PC-9 (cell line): Measurements from ENCODE around the gene PTX3. TPM values are rescaled to one million over a fixed set of nuclear protein-coding genes. Genes with fewer than 3 reads are reported as not detected.

Experiments
- BruUV-seq: library from RNA; stranded (reverse); fragments of 400-500 nt; replicated peaks from 2 replicates; lab custom pipeline; 2021; lab: Mats Ljungman, UMichigan
- CTCF ChIA-PET: fragments of 300-600 bp; sonication (Branson Sonifier 250); formaldehyde crosslinking; loops from one replicate; lab custom pipeline; 2022; ENCODE audit warnings: antibody characterized with exemption; lab: Charles Lee
- POLR2A ChIA-PET: fragments of 300-600 bp; sonication (Branson Sonifier 250); formaldehyde crosslinking; loops from one replicate; lab custom pipeline; 2022; ENCODE audit warnings: antibody characterized with exemption; ENCODE audit not compliant: unreplicated experiment; lab: Charles Lee
- DNase-seq, 2 experiments: peaks; one replicate each; pipeline versions ENCODE4 v3.0.0 to v3.0.0-alpha.2; 2015 to 2022; ENCODE audit warnings: mixed read lengths in 1 of 2
- H2AFZ ChIP-seq: fragments of 200-600 bp; sonication (generic); 2 replicates; pipeline ENCODE4 v1.8.1; 2017; ENCODE audit warnings: antibody characterized with exemption
- H3F3A ChIP-seq: fragments of 200-600 bp; sonication (generic); 2 replicates; pipeline ENCODE4 v1.8.1; 2017; ENCODE audit warnings: antibody characterized with exemption, mild to moderate bottlenecking, low read depth; ENCODE audit not compliant: insufficient read depth
- H3K27ac ChIP-seq: fragments of 200-600 bp; sonication (generic); 2 replicates; pipeline ENCODE4 v1.6.1; 2016; ENCODE audit warnings: mixed run types
- H3K27me3 ChIP-seq: fragments of 200-600 bp; sonication (generic); 2 replicates; pipeline ENCODE4 v1.6.1; 2016; ENCODE audit warnings: low read depth, mixed run types; ENCODE audit not compliant: insufficient read depth
- H3K36me3 ChIP-seq: fragments of 200-600 bp; sonication (generic); 2 replicates; pipeline ENCODE4 v1.6.1; 2016; ENCODE audit warnings: low read depth, mixed run types
- H3K4me1 ChIP-seq: fragments of 200-600 bp; sonication (generic); replicated peaks from 2 replicates; pipeline ENCODE4 v1.6.1; 2016; ENCODE audit warnings: mixed run types; ENCODE audit not compliant: insufficient read depth
- H3K4me2 ChIP-seq: fragments of 200-600 bp; sonication (generic); 2 replicates; pipeline ENCODE4 v1.6.1; 2017; ENCODE audit warnings: mixed run types
- H3K4me3 ChIP-seq: fragments of 200-600 bp; sonication (generic); 2 replicates; pipeline ENCODE4 v1.6.1; 2016; ENCODE audit warnings: mixed run types
- H3K79me2 ChIP-seq: fragments of 200-600 bp; sonication (generic); 2 replicates; pipeline ENCODE4 v1.6.1; 2017; ENCODE audit warnings: low read depth, mixed run types
- H3K9me2 ChIP-seq: fragments of 200-600 bp; sonication (generic); 2 replicates; pipeline ENCODE4 v1.8.1; 2017; ENCODE audit warnings: mild to moderate bottlenecking; ENCODE audit not compliant: insufficient read depth
- H3K9me3 ChIP-seq: fragments of 200-600 bp; sonication (generic); 2 replicates; pipeline ENCODE4 v1.8.1; 2016; ENCODE audit warnings: low read depth; ENCODE audit not compliant: insufficient read depth
- H4K20me1 ChIP-seq: fragments of 200-600 bp; sonication (generic); 2 replicates; pipeline ENCODE4 v1.8.1; 2017; ENCODE audit not compliant: insufficient read depth
- CTCF ChIP-seq: fragments of 200-600 bp; sonication (generic); conservative IDR thresholded peaks from 2 replicates; pipeline ENCODE4 v1.6.1; 2017; ENCODE audit warnings: mixed run types, antibody characterized with exemption, mild to moderate bottlenecking, moderate library complexity
- EZH2 ChIP-seq: fragments of 200-600 bp; sonication (generic); IDR thresholded peaks from 2 replicates; pipeline ENCODE4 v1.8.0; 2017; ENCODE audit warnings: antibody characterized with exemption, low read depth
- intact Hi-C: fragments of 100-400 bp; cut with micrococcal nuclease; formaldehyde crosslinking; loops from one replicate; pipeline ENCODE4 v1.10.0; 2022; ENCODE audit not compliant: unreplicated experiment
- total RNA-seq: library from RNA; stranded (reverse); gene quantifications from 2 replicates; pipeline ENCODE4 v1.2.3, GENCODE V29; 2021

The PTX3 gene
- total RNA-seq, 1 experiment from 2014 or later: 0.59 TPM

- BruUV-seq: no TSS peak
- Histone ChIP-seq H3K27ac (no peak overlapping the region), H3K79me2 (no peaks in the 10 kb centered on the region), H3K4me1 (no peaks in the 10 kb centered on the region), H3K9me3 (no peaks in the 10 kb centered on the region), H2AFZ (no peak overlapping the region), H3K4me3 (no peak overlapping the region), H3F3A (no peaks in the 10 kb centered on the region), H4K20me1 (no peaks in the 10 kb centered on the region), H3K9me2 (no peaks in the 10 kb centered on the region), H3K36me3 (no peaks in the 10 kb centered on the region), H3K4me2 (no peak overlapping the region), H3K27me3 (no peaks in the 10 kb centered on the region)
- no peak for DNase-seq
- intact Hi-C loops: no loop called here
- ChIA-PET POLR2A (interaction anchor here (0.7 kb wide), 1 partner anchor 102 kb away, joined by 7 read pairs; no protein-coding TSS in a partner anchor), CTCF (no interaction called here)
- TF ChIP-seq CTCF (no peak), EZH2 (no peak)
Observed at GRCh38 chr3:157429708-157430107, 6.9 kb upstream of the PTX3 start.

- no TSS peak for BruUV-seq
- CTCF ChIA-PET: no interaction called here
- Histone ChIP-seq H3K27ac (no peak overlapping the region), H3K4me2 (peak overlapping the region; percentile 89), H3K4me1 (peaks cover 25% of the 10 kb centered on the region), H3K9me3 (no peaks in the 10 kb centered on the region), H2AFZ (peak overlapping the region; percentile 82), H4K20me1 (no peaks in the 10 kb centered on the region), H3K36me3 (0 out of 2 replicates have a peak, but pooled peaks cover 11% of the 10 kb centered on the region), H3K27me3 (no peaks in the 10 kb centered on the region), H3K4me3 (peak overlapping the region; percentile 91), H3F3A (peaks cover 18% of the 10 kb centered on the region; the same call in 1 of the 2 replicates), H3K9me2 (no peaks in the 10 kb centered on the region), H3K79me2 (peaks cover 7% of the 10 kb centered on the region; the same call in 1 of the 2 replicates)
- TF ChIP-seq CTCF: no peak
- TF ChIP-seq EZH2: no peak
- DNase-seq: no peak
- intact Hi-C loops: loop anchor here (5.0 kb wide), 1 partner anchor 276 kb away; the partner anchor contains the start of gene CCNL1
- POLR2A ChIA-PET: interaction anchor here (0.7 kb wide), 1 partner anchor 202 kb away, joined by 3 read pairs; no protein-coding TSS in a partner anchor
Observed at GRCh38 chr3:157438194-157438730, 1.6 kb downstream of the PTX3 start.

DNA sequence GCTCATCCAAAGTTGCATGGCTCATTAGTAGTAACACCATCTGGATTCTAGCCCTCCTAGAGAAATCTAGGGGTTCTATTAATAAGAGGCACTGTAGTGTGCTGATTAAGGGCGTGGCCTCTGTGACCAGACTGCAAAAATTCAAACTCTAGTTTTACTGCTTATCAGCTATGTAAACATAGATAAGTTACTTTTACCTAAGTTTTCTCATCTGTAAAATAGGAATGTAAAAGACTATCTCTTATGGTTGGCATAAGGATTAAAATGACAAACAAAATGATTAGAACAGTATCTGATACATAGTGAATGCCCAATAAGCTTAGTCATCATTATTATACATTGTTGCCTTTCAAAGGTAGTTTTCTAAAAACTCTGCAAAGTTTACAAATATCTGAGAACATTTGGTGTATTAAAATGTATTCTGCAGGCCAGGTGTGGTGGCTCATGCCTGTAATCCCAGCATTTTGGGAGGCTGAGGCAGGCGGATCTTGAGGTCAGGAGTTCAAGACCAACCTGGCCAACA lies 4.5 kb downstream of the PTX3 start:
- H3K27ac ChIP-seq: no peak overlapping the region
- no peak overlapping the region for H3K4me3 ChIP-seq
- no peak overlapping the region for H2AFZ ChIP-seq
- BruUV-seq: no TSS peak
- peaks cover 13% of the 10 kb centered on the region; the same call in 1 of the 2 replicates for H3F3A ChIP-seq
- no peaks in the 10 kb centered on the region for H3K9me2 ChIP-seq
- H4K20me1 ChIP-seq: no peaks in the 10 kb centered on the region
- intact Hi-C loops: no loop called here
- DNase-seq: no peak
- ChIA-PET POLR2A (no interaction called here), CTCF (no interaction called here)
- H3K36me3 ChIP-seq: 0 out of 2 replicates have a peak, but pooled peaks cover 11% of the 10 kb centered on the region
- peaks cover 28% of the 10 kb centered on the region for H3K4me1 ChIP-seq
- TF ChIP-seq EZH2 (no peak), CTCF (no peak)
- H3K4me2 ChIP-seq: no peak overlapping the region
- peaks cover 7% of the 10 kb centered on the region; the same call in 1 of the 2 replicates for H3K79me2 ChIP-seq
- H3K9me3 ChIP-seq: no peaks in the 10 kb centered on the region
- H3K27me3 ChIP-seq: no peaks in the 10 kb centered on the region
